Medulla oblongata (tissue), 1 donor: Measurements from ENCODE around the gene ISG20L2.
A peak's percentile ranks its signal among the peaks of the same experiment; 100 is the strongest.
"Not testable (repeated sequence)": the region's sequence is repeated elsewhere in the genome, so short reads cannot be mapped to it uniquely, and the experiment has no call there.

ENCODE experiments used
- DNase-seq: peaks from one replicate; pipeline ENCODE4 v3.0.0-alpha.2; 2015; ENCODE audit errors: extremely low spot score

ISG20L2 gene, protein sequence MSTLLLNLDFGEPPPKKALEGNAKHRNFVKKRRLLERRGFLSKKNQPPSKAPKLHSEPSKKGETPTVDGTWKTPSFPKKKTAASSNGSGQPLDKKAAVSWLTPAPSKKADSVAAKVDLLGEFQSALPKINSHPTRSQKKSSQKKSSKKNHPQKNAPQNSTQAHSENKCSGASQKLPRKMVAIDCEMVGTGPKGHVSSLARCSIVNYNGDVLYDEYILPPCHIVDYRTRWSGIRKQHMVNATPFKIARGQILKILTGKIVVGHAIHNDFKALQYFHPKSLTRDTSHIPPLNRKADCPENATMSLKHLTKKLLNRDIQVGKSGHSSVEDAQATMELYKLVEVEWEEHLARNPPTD

DNA sequence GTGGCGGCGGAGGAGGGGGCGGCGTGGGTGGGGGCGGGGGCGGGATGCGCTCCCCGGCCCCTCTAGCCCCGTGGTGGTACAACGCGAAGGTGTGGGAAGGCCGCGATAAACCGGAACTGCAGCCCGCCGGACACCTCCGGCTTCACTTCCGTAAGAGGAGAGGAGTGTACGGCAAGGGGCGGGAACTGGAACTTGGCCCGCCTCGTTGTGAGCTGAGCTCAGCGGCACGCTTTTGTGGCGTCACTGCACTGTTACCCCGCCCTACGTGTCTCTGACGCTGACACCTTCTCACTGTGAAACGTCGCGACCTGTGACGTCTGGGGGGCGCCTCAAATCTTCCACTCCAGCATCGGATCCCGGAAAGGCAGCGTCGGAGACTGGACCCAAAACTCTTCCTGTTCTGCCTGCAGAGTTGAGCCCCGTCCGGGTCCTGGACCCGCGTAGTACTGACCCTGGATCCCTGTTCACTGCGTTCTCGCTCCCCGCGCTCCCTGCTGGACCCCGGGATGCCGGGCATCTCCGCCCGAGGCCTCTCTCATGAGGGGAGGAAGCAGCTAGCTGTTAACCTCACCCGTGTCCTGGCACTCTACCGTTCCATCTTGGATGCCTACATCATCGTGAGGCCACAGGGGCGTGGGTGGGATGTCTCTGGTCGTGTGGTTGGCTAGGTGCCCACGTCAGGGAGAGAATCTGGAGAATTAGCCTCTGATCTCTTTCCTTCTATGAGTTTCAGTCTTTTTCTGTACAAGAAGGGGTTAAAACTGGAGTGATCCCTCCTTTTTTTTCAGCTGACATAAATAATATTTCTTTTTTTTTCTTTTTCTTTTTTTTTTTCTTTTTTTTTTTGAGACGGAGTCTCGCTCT, at the start of gene ISG20L2:
Gene ISG20L2, minus strand, starts transcription at position 168 of the 864 bp plus-strand sequence. CDS start 1,114 bp downstream, outside the sequence.
- DNase-seq: peak; percentile 95

DNA sequence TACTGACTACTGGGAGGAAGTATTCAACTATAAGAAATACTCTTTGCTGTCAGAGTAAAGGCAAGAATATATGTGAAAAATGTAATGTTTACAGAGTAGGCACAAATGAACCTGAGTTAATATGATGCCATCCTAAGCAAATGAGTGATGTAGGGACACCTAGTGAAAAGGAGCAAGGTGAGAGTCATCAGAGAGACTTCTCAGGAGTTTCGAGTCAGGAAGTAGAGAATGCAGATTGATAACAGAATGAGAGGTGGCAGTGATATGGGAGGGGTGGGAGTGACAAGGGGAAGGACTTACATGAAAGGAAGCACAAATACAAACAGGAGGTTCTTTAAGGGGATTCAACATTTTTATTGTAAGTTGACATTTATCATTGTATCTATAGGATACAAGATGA, 49.0 kb upstream of the ISG20L2 start:
- no peak for DNase-seq

DNA sequence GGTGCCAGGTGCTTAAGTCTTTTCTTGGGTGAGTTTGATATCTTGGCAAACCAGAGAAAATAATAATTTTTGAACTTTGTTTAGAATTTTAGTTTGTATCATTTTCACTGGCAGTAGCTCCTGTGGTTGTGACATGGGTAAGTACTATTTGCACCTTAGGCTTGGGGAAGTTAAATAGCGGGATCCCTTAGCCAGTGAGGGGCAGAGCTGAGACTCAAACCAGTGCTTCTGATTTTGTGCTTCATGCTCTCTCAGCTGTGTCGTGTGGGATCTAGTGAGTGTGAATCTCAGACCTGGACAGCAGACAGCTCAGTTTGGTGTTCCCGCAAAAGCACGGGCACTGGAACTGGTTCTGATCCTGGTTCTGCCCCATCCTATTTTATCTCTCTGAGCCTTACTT, 48.4 kb upstream of the ISG20L2 start:
- DNase-seq: no peak

DNA sequence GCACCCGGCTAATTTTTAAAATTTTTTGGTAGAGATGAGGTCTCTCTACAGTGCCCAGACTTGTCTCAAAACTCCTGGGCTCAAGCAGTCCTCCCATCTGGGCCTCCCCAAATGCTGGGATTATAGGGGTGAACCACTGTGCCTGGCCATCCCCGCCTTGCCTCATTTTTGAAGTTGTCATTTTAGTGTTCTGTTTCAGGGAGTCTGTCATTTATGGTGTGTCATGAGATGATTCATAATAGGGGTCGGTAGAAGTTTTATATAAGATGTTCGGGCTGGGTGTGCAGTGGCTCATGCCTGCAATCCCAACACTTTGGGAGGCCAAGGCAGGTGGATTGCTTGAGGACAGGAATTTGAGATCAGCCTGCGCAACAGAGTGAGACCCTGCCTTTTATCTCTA, 47.2 kb upstream of the ISG20L2 start:
- DNase-seq: no peak

DNA sequence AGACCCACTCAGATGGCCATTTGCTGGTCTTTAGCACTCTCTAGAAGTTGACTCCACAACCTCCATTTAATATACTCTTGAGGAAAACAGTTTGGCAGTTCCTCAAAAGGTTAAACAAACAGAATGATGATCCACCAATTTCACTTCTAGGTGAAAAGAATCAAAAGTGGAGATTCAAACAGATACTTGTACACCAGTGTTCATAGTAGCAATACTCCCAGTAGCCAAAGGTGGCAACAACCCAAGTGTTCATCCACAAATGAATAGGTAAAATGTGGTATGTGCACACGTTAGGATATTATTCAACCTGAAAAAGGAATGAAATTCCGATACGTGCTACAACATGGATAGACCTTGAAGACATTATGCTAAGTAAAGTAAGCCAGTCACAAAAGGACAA, 45.0 kb upstream of the ISG20L2 start:
- no peak for DNase-seq

DNA sequence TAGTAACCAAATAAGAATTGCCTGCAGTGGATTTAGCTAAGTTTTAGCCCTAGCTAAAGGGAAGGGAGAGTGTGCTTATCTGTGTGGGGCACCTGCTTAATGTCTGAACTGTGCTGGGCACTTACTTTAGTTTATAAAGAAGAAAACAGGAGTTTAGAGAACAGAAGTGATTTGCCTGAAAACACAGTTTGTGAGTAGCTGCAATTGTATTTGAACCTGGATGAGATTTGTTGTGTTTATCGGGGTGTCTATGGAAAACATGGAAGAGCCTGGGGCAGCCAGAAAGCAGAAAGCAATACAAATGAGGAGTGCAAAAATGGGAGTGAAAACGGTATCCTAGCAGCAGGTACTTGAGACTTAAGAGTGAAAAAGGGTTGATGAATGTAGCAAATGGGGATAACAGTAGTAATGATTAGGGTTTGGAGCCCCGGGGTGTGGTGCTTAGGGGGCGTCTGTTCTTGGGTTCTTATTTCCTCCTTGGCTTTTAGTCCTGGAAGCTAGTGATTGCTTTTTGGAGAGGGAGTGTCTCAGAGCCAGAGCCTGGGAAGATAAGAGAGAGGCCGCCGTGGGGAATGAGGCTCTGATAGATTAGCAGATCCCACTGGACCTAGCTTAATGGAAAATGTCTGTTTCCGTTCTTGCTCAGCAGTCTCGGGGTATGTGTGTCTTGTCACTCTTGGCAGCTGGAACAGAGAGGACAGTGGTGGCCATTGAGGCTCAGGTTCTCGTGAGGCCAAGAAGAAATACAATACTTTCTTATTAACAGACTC, 44.3 kb upstream of the ISG20L2 start:
- no peak for DNase-seq

DNA sequence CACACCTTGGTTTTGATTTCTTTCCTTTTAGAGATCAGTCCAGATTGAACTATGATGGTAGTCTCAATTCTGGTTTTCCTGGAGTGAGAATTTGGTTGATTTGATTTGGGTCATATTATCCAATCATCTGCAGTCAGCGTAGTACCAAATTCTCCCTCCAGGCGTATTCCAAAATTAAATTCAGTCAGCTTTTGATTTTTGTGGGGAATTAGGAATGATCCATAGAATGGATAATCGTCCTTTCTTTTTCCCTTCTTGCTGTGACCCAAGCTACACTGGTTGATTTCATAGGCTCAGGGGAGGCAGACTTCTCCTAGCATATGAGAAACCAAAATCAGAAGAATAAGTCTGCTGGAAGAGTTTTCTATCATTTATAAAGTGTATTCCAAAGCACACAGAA, 43.7 kb upstream of the ISG20L2 start:
- no peak for DNase-seq

DNA sequence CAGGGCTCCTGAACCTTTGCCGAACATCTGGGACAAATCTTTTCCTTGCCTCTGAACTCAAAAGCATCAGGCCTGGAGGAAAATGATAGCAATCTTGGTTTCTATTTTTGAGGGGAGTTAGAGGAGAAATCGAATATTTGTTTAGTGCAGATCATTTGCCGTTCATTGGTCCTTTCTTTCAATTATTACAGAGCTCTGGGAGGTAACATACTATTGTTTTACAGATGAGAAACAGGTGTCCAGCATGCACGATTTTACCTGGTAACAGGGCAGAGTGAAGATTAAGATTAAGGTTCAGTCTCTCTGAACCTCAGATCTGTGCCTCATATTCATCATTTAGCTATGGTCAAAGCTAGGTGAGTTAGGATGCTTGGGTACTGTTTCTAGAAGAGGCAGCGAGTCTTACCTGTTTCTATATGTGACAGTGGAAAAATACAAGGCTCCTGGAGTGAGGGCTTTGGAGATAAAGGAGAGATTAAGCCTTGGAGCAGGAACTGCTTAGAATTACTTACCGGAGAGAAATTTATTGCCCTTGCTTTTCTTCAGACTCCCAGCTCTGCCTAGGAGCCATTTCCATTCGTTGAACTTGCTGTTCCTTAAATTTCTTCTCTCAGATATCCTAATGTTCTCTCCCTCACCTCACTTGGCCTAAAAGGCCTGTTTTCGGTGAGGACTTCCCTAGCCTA, 40.2 kb upstream of the ISG20L2 start:
- no peak for DNase-seq

DNA sequence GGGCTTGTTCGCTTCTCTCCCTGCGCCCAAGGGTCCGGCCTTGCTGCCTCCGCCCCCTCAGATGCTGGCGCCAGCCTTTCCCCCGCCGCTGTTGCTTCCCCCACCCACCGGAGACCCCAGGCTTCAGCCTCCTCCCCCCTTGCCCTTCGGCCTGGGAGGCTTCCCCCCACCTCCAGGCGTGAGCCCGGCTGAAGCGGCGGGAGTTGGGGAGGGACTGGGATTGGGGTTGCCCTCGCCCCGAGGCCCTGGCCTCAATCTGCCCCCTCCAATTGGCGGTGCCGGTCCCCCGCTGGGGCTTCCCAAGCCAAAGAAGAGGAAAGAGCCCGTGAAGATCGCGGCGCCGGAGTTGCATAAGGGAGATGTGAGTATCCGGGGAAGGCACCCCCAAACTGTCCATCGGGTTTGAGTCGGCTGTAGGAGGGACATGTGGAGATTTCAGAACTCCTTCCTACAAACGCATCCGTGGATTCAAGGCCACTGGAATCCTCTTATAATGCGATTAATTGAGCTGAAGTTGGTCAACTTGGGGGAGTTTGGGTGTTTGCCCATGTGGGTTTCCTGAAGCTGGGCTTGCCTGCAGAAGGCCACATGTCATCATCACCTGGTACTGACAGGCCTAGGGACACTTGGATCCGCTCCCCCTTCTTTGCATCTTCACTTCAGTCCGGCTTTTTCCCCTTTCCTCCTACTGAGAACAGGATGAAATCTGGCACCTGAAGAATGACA, 39.5 kb upstream of the ISG20L2 start:
- DNase-seq: peak; percentile 66

DNA sequence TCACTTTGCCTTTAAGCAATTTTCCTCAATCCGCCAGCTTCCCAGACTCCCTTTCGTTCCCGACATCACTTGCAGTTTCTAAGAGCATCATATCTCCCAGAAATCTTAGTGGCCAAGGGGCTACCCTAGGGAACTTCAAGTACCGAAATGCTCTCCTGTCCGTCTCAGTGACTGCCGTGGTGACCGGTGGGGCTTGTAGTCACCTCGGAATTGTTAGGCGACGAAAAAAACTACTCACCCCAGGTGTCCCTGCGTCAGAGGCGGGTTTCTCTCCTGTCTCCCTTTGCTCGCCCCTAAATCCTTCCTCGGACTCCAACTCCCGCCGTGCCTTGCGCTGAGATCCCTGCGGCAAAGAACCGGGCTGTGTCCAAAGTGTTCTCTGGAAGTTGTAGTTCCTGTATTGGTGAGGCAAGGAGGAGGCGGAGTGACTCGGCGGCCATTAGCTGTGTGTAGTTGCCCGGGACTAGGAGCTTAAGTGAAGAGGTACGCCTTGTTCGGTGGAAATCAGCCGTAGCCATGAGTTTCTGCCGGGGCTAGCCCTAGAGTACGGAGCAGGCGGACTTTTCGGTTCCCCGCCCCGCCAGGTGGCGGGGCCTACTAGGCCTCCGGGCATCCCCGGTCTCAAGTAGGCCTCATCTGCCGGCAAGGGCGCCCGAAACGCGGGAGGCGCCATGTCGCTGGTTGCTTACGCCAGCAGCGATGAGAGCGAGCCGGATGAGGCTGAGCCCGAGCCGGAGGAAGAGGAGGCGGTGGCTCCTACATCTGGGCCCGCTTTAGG, 38.7 kb upstream of the ISG20L2 start, which contains the start of gene PRCC:
Gene PRCC, plus strand, starts transcription at position 435 of the 778 bp plus-strand sequence. Its CDS starts 237 bp downstream, at position 672.
- peak; percentile 100 for DNase-seq

DNA sequence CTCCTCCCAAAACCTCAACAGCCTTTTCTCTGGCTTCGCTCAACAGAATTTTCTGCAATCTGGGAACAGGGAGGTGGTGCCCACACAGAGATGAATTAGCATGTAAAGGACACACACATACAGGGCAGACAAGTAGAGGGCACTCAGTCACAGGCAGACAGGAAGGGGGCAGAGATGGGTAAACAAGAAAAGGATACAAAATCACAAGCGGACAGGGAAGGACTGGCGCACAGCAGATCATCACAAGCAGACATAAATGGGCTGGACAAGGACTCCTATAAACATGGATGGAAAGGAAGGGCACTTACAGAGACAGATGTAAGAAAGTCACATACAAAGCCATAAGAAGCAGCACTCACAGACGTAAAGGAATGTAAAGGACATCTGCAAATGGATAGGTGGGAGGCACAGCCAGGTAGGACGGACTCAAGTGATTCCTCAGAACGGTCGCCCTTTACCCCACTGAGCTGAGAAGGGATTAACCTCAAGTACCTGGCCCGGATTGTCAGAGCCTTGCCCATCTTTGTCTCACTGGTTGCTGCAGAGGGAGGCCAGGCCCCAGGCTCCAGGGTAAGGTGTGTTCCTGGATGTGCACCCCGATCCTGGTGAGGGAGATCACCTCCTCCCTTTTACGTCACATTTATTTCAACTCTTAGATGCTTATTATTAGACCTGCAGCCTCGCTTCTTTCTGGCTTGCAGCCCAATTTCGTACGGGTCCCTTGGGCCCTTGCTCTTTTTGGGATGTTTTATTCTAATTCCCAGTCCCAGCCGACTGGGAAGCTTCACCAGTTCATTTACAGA, 37.9 kb upstream of the ISG20L2 start:
- DNase-seq: no peak

DNA sequence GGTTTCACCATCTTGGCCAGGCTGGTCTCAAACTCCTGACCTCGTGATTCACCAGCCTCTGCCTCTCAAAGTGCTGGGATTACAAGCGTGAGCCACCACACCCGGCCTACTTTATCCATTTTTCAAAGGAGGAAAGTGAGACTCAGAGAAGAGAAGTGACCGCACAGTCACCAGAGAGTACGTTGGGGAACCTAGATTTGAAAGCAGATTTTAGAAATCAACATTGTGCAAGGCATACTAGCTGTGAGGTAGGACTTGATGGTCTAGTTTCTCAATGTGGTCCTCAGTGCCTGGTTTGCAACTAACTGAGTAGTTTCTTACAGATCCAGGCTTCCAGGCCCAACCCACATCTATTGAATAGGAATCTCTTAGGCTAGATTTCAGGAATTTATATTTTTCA, 37.1 kb upstream of the ISG20L2 start:
- no peak for DNase-seq

DNA sequence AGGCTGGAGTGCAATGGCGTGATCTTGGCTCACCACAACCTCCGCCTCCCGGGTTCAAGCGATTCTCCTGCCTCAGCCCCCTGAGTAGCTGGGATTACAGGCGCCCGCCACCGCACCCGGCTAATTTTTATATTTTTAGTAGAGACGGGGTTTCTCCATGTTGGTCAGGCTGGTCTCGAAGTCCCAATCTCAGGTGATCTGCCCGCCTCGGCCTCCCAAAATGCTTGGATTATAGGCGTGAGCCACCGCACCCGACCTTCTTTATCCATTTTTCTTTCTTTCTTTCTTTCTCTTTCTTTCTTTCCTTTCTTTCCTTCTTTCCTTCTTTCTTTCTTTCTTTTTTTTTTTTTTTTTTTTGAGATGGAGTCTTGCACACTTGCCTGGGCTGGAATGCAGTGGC, 36.6 kb upstream of the ISG20L2 start:
- DNase-seq: not testable (repeated sequence)

DNA sequence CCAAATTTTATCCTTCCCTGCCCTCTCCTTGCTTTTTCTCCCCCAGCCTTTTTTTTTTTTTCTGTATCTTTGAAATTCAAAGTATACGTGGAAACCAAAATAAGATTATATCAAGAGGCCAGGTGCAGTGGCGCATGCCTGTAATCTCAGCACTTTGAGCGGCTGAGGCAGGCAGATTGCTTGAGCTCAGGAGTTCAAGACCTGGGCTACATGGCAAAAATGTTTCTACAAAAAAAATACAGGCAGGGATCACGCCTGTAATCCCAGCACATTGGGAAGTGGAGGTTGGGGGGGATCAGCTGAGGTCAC, 32.2 kb upstream of the ISG20L2 start:
- DNase-seq: no peak

DNA sequence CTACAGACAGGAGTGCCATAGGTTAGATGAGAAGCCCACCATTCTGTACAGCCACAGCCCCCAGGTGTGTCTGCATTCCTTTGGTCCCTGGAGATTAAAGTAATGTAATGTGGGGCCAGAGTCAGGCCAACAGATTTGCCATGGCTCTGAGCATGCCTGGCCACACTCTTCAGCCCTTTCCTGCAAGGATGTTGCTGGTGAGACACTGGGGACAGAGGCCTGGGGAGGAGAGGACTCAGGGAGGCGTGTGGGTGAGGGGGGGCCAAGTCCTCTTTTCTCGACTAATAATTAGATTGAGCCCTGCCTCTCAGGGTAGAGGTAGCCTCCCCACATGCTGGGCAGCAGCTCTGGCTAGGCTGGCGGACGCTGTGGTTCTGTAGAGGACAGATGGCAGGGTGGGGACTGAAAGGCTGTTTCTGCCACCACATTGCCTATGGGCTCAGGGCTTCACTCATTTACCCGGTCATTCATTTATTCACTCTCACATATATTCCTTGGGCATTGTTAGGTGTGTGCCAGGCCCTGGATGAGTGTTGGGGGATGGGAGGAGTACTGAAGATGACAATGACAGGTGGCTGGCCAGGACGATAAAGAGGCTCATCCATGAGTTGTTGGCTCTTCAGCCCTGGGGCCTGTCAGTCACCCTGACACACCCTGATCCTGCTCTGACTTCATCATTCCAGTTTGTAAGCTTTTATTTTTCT, 31.7 kb upstream of the ISG20L2 start:
- DNase-seq: no peak

DNA sequence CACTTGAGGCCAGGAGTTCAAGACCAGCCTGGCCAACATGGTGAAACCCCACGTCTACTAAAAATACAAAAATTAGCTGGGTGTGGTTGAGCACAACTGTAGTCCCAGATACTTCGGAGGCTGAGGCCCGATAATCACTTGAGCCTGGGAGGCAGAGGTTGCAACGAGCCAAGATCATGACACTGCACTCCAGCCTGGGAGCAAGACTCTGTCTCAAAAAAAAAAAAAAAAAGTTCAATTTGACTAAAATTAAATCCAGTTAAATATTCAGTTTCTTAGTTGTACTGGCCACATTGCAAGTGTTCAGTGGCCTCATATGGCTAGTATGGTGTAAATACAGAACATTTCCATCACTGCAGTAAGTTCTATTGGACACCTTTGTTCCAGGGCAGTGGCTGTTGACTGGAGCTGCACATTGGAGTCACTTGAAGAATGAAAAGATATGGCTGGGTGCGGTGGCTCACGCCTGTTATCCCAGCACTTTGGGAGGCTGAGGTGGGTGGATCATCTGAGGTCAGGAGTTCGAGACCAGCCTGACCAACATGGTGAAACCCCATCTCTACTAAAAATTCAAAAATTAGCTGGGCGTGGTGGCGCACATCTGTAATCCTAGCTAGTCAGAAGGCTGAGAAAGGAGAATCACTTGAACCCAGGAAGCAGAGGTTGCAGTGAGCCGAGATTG, 29.1 kb upstream of the ISG20L2 start:
- not testable (repeated sequence) for DNase-seq

DNA sequence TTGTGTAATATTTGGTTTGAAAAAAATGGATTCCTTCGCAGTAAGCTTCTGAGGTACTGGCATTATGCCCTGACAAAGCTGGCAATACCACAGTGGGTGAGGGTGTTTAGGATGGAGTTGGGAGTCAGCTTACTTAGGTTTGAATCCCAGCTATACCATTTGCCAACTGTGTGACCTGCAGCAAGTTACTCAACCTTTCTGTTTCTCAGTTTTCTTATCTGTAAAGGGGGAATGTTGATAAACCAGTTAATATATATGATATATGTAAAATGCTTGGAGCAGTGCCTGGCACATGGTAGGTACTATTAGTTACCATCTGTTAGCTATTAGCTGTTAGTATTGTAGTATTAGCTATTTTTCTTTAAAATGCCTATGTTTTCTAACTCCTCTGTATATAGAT, 27.8 kb upstream of the ISG20L2 start:
- no peak for DNase-seq

DNA sequence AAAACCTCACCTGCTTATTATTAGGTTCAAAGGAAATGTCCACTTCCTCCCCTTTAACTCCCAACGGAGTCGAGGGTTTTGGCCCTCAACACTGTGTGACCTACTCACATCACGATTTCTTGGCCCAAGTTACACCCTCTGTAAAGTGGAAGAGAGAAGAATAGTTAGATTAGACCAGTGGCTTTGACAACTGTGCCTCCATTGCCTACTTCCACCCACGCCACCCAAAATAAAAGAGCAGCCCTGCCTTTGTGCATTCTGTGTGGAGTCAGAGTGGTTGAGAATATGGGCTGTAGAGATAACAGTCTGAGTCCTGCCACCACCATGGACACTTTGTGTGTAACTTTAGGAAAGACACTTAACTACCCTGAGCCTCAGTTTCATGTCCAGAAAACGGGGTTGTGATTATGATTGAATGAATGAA, 27.0 kb upstream of the ISG20L2 start:
- no peak for DNase-seq
